H1 (cell line): ENCODE results near the gene SULF2. TPM values are rescaled to one million over a fixed set of nuclear protein-coding genes. Genes with fewer than 3 reads are reported as not detected.

Source experiments
- CREB1 ChIP-seq: IDR thresholded peaks from 2 replicates; pipeline ENCODE4 v1.6.1; 2012; ENCODE audit warnings: inconsistent platforms
- EP300 ChIP-seq, 2 experiments: IDR thresholded peaks; 1 replicate in 1 of 2; 2 replicates in 1 of 2; pipeline ENCODE4 v1.6.1; 2011 to 2012; ENCODE audit warnings: low read depth in 2 of 2, low read length in 2 of 2, mild to moderate bottlenecking in 2 of 2, borderline replicate concordance in 1 of 2, inconsistent platforms in 1 of 2, moderate library complexity in 1 of 2
- EZH2 ChIP-seq: fragments of 200-600 bp; sonication (generic); IDR thresholded peaks from 2 replicates; pipeline ENCODE4 v1.7.1; 2012; ENCODE audit warnings: low read depth, mild to moderate bottlenecking, moderate library complexity, low read length, inconsistent platforms; ENCODE audit not compliant: severe bottlenecking
- FOSL1 ChIP-seq: IDR thresholded peaks from 2 replicates; pipeline ENCODE4 v1.6.1; 2011; ENCODE audit warnings: mild to moderate bottlenecking, low read depth, low read length, moderate library complexity; ENCODE audit not compliant: insufficient read depth
- KDM4A ChIP-seq: IDR thresholded peaks from one replicate; pipeline ENCODE4 v1.7.1; 2012; ENCODE audit warnings: low read depth, mild to moderate bottlenecking, moderate library complexity, low read length, inconsistent platforms; ENCODE audit not compliant: severe bottlenecking
- NRF1 ChIP-seq: IDR thresholded peaks from 2 replicates; pipeline ENCODE4 v1.6.1; 2011; ENCODE audit warnings: mild to moderate bottlenecking, low read depth, low read length, improper control_type of control experiment
- POLR2AphosphoS5 ChIP-seq: IDR thresholded peaks from 2 replicates; pipeline ENCODE4 v1.6.1; 2011; ENCODE audit warnings: low read depth, low read length
- RBBP5 ChIP-seq: IDR thresholded peaks from 2 replicates; pipeline ENCODE4 v1.7.1; 2012; ENCODE audit warnings: low read depth, mild to moderate bottlenecking, inconsistent platforms, low read length, moderate library complexity, borderline replicate concordance
- RNF2 ChIP-seq: fragments of 200-900, 300-1000 bp; sonication (generic); IDR thresholded peaks from 2 replicates; pipeline ENCODE4 v1.7.1; 2016; ENCODE audit warnings: borderline replicate concordance, low read depth, mild to moderate bottlenecking, antibody characterized with exemption, low read length; ENCODE audit not compliant: poor library complexity, severe bottlenecking; ENCODE audit errors: missing control alignments
- polyA plus RNA-seq, 7 experiments: library from polyadenylated mRNA; depleted of rRNA in 3 of 7; stranded (reverse) in 5 of 7; unstranded in 2 of 7; fragments of >200 nt in 5 of 7; fragments of 200-250 nt in 2 of 7; gene quantifications; 1 replicate in 5 of 7; 2 replicates in 1 of 7; 4 replicates in 1 of 7; pipeline versions ENCODE4 v1.2.1 to v1.2.3, GENCODE V29; 2011 to 2013; ENCODE audit warnings: missing spikeins in 2 of 7, mixed read lengths in 2 of 7
- total RNA-seq: library from RNA; stranded (reverse); fragmentation: NEBNext Ultra II Directional; extraction: Animal tissue kit (Norgen Biotek cat#: 25700); gene quantifications from 2 replicates; pipeline ENCODE4 v1.2.1, GENCODE V29; 2021
- TF ChIP-seq, protein P1 (sequence below): fragments of 300-600 bp; sonication (generic); IDR thresholded peaks from 2 replicates; pipeline ENCODE4 v1.7.1; 2012; ENCODE audit warnings: low read length, moderate library complexity, mild to moderate bottlenecking, inconsistent platforms; ENCODE audit not compliant: insufficient replicate concordance
- TF ChIP-seq, protein P2 (sequence below): IDR thresholded peaks from 2 replicates; pipeline ENCODE4 v1.6.1; 2012; ENCODE audit warnings: inconsistent platforms

Gene SULF2
- total and polyA plus RNA-seq, 2 of the 8 experiments (the other 6 are each of a cell fraction or from before 2014, with no cell fraction given): 15.7 to 28.2 TPM

DNA sequence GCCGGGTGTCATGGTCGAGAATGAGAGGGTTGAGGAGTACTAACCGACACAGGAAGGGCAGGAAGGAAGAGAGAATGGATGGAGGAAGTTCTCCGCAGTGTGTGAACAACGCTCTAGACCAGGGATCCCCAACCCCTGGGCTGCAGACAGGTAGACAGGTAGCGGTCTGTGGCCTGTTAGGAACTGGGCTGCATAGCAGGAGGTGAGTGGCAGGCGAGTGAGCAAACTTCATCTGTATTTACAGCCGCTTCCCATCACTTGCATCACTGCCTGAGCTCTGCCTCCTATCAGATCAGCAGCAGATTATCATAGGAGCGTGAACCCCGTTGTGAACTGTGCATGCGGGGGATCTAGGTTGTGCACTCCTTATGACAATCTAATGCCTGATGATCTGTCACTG lies 62.0 kb downstream of the SULF2 start (continued):
- TF ChIP-seq, protein P1, sequence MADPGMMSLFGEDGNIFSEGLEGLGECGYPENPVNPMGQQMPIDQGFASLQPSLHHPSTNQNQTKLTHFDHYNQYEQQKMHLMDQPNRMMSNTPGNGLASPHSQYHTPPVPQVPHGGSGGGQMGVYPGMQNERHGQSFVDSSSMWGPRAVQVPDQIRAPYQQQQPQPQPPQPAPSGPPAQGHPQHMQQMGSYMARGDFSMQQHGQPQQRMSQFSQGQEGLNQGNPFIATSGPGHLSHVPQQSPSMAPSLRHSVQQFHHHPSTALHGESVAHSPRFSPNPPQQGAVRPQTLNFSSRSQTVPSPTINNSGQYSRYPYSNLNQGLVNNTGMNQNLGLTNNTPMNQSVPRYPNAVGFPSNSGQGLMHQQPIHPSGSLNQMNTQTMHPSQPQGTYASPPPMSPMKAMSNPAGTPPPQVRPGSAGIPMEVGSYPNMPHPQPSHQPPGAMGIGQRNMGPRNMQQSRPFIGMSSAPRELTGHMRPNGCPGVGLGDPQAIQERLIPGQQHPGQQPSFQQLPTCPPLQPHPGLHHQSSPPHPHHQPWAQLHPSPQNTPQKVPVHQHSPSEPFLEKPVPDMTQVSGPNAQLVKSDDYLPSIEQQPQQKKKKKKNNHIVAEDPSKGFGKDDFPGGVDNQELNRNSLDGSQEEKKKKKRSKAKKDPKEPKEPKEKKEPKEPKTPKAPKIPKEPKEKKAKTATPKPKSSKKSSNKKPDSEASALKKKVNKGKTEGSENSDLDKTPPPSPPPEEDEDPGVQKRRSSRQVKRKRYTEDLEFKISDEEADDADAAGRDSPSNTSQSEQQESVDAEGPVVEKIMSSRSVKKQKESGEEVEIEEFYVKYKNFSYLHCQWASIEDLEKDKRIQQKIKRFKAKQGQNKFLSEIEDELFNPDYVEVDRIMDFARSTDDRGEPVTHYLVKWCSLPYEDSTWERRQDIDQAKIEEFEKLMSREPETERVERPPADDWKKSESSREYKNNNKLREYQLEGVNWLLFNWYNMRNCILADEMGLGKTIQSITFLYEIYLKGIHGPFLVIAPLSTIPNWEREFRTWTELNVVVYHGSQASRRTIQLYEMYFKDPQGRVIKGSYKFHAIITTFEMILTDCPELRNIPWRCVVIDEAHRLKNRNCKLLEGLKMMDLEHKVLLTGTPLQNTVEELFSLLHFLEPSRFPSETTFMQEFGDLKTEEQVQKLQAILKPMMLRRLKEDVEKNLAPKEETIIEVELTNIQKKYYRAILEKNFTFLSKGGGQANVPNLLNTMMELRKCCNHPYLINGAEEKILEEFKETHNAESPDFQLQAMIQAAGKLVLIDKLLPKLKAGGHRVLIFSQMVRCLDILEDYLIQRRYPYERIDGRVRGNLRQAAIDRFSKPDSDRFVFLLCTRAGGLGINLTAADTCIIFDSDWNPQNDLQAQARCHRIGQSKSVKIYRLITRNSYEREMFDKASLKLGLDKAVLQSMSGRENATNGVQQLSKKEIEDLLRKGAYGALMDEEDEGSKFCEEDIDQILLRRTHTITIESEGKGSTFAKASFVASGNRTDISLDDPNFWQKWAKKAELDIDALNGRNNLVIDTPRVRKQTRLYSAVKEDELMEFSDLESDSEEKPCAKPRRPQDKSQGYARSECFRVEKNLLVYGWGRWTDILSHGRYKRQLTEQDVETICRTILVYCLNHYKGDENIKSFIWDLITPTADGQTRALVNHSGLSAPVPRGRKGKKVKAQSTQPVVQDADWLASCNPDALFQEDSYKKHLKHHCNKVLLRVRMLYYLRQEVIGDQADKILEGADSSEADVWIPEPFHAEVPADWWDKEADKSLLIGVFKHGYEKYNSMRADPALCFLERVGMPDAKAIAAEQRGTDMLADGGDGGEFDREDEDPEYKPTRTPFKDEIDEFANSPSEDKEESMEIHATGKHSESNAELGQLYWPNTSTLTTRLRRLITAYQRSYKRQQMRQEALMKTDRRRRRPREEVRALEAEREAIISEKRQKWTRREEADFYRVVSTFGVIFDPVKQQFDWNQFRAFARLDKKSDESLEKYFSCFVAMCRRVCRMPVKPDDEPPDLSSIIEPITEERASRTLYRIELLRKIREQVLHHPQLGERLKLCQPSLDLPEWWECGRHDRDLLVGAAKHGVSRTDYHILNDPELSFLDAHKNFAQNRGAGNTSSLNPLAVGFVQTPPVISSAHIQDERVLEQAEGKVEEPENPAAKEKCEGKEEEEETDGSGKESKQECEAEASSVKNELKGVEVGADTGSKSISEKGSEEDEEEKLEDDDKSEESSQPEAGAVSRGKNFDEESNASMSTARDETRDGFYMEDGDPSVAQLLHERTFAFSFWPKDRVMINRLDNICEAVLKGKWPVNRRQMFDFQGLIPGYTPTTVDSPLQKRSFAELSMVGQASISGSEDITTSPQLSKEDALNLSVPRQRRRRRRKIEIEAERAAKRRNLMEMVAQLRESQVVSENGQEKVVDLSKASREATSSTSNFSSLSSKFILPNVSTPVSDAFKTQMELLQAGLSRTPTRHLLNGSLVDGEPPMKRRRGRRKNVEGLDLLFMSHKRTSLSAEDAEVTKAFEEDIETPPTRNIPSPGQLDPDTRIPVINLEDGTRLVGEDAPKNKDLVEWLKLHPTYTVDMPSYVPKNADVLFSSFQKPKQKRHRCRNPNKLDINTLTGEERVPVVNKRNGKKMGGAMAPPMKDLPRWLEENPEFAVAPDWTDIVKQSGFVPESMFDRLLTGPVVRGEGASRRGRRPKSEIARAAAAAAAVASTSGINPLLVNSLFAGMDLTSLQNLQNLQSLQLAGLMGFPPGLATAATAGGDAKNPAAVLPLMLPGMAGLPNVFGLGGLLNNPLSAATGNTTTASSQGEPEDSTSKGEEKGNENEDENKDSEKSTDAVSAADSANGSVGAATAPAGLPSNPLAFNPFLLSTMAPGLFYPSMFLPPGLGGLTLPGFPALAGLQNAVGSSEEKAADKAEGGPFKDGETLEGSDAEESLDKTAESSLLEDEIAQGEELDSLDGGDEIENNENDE: no peak
- TF ChIP-seq, protein P2, sequence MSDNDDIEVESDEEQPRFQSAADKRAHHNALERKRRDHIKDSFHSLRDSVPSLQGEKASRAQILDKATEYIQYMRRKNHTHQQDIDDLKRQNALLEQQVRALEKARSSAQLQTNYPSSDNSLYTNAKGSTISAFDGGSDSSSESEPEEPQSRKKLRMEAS: no peak
- TF ChIP-seq EZH2 (no peak), RBBP5 (no peak), NRF1 (no peak), FOSL1 (no peak), RNF2 (no peak), CREB1 (no peak), POLR2AphosphoS5 (no peak), KDM4A (no peak), EP300 (IDR thresholded peaks at IDR 0.05; ENCODE audit: borderline replicate concordance in 1 of 2, low read depth in 2 of 2, low read length in 2 of 2) (no peak)
